HG03135 (cell line): ENCODE data around the gene TANC1.

ENCODE experiments used
- ATAC-seq: cut with Tn5 transposase; IDR thresholded peaks from one replicate; pipeline ENCODE4 v1.9.1; 2021; ENCODE audit warnings: mild to moderate bottlenecking, moderate library complexity; ENCODE audit not compliant: unreplicated experiment

The TANC1 gene

GRCh38 chr2:158993721-158994587 lies 25.5 kb downstream of the TANC1 start:
- no peak for ATAC-seq

- no peak for ATAC-seq
Observed at GRCh38 chr2:158994920-158995676, 26.7 kb downstream of the TANC1 start.

- no peak for ATAC-seq
Observed at GRCh38 chr2:158995677-158996049, 27.2 kb downstream of the TANC1 start.

GRCh38 chr2:158996378-158996993 lies 28.0 kb downstream of the TANC1 start:
- ATAC-seq: no peak

- ATAC-seq: no peak
Observed at GRCh38 chr2:158997037-158997790, 28.8 kb downstream of the TANC1 start.

GRCh38 chr2:158998551-158999248 lies 30.3 kb downstream of the TANC1 start:
- no peak for ATAC-seq

- ATAC-seq: no peak
Observed at GRCh38 chr2:158999458-158999857, 31.0 kb downstream of the TANC1 start.

- ATAC-seq: no peak
Observed at GRCh38 chr2:159000072-159000471, 31.6 kb downstream of the TANC1 start.

- ATAC-seq: no peak
Observed at GRCh38 chr2:159002462-159003111, 34.1 kb downstream of the TANC1 start.

- no peak for ATAC-seq
Observed at GRCh38 chr2:159003555-159003954, 35.1 kb downstream of the TANC1 start.

- no peak for ATAC-seq
Observed at GRCh38 chr2:159004849-159005248, 36.4 kb downstream of the TANC1 start.

- no peak for ATAC-seq
Observed at GRCh38 chr2:159009940-159010339, 41.5 kb downstream of the TANC1 start.

- no peak for ATAC-seq
Observed at GRCh38 chr2:159010340-159010739, 41.9 kb downstream of the TANC1 start.

- ATAC-seq: no peak
Observed at GRCh38 chr2:159010963-159011362, 42.5 kb downstream of the TANC1 start.

- no peak for ATAC-seq
Observed at GRCh38 chr2:159012142-159012541, 43.7 kb downstream of the TANC1 start.

GRCh38 chr2:159013103-159013502 lies 44.7 kb downstream of the TANC1 start:
- ATAC-seq: no peak

GRCh38 chr2:159015174-159015573 lies 46.7 kb downstream of the TANC1 start:
- ATAC-seq: no peak

GRCh38 chr2:159015823-159016222 lies 47.4 kb downstream of the TANC1 start:
- no peak for ATAC-seq

- ATAC-seq: no peak
Observed at GRCh38 chr2:159017837-159018236, 49.4 kb downstream of the TANC1 start.

GRCh38 chr2:159019021-159019420 lies 50.6 kb downstream of the TANC1 start:
- ATAC-seq: no peak
